Endometrial microvascular endothelial cells (primary cell): ENCODE data around the gene RNASE7. TPM values are rescaled to one million over a fixed set of nuclear protein-coding genes. Genes with fewer than 3 reads are reported as not detected.

Source experiments
- in situ Hi-C: cut with HindIII; loops from 2 replicates; pipeline ENCODE4 v1.10.0; 2017; ENCODE audit warnings: low sequenced_read_pairs, low pct_unique_long_range_greater_than_20kb; ENCODE audit errors: inconsistent ontology term
- total RNA-seq: library from RNA; depleted of rRNA; stranded (reverse); fragments of >200 nt; gene quantifications from one replicate; pipeline ENCODE4 v1.2.3, GENCODE V29; 2015; ENCODE audit errors: inconsistent ontology term

Gene RNASE7
- total RNA-seq, 1 donor from 2014 or later = not detected

GRCh38 chr14:21075719-21076437 lies 33.7 kb downstream of the RNASE7 start:
- in situ Hi-C loops = no loop called here

GRCh38 chr14:21077672-21078071 lies 35.5 kb downstream of the RNASE7 start:
- in situ Hi-C loops = no loop called here

- in situ Hi-C loops = no loop called here
Measured at GRCh38 chr14:21078287-21078686, 36.1 kb downstream of the RNASE7 start.

DNA sequence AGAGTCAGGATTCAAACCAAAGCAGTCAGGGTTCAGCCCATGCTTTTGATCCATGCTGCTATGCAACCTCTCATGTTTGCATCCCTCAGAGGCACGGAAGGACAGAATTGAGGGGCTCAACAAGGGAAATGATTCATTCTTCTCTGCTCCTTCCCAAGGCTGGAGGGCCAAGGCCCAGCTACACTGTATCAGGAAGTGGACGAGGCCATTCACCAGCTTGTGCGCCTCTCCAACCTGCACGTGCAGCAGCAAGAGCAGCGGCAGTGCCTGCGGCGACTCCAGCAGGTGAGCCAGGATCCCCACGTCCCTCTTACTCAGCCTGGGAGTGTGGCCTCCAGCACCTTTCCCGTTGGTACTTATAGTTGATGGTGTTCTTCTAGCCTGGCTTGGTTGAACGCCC lies 36.6 kb downstream of the RNASE7 start:
- in situ Hi-C loops = no loop called here

DNA sequence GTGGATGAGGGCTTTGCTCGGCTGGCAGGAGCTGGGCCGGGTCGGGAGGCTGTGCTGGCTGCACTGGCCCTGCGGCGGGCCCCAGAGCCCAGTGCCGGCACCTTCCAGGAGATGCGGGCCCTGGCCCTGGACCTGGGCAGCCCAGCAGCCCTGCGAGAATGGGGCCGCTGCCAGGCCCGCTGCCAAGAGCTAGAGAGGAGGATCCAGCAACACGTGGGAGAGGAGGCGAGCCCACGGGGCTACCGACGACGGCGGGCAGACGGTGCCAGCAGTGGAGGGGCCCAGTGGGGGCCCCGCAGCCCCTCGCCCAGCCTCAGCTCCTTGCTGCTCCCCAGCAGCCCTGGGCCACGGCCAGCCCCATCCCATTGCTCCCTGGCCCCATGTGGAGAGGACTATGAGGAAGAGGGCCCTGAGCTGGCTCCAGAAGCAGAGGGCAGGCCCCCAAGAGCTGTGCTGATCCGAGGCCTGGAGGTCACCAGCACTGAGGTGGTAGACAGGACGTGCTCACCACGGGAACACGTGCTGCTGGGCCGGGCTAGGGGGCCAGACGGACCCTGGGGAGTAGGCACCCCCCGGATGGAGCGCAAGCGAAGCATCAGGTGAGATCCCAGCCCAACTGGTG lies 39.5 kb downstream of the RNASE7 start:
- in situ Hi-C loops = no loop called here

DNA sequence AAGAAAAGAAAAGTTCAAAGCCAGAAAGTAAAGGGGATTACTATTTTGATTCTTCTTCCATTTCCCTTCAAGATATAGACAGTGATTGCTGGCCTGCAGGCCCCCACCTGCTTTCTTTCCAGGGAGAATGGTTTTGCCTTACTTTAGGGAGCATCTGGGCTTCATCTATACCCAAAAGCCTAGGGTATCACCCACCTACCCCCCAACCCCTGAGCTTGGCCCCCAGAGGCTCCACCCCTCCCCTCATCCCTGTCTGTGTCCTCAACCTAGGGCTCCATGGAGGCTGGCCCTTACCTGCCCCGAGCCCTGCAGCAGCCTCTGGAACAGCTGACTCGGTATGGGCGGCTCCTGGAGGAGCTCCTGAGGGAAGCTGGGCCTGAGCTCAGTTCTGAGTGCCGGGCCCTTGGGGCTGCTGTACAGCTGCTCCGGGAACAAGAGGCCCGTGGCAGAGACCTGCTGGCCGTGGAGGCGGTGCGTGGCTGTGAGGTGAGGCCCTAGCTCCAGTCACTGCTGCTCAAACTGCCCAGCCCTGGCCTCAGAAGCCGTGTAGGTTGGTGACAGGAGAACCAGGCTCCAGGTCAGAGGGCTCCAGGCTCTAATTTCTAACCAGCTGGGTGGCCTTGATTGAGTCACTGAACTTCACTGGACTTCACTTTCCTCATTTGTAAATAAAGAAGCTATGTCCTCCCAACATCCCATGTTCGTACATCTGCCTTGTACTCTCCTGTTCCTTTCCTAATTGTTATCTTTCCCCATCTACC lies 41.6 kb downstream of the RNASE7 start:
- in situ Hi-C loops = no loop called here

- in situ Hi-C loops = no loop called here
Measured at GRCh38 chr14:21084396-21084795, 42.2 kb downstream of the RNASE7 start.

GRCh38 chr14:21084998-21085853 lies 43.1 kb downstream of the RNASE7 start:
- in situ Hi-C loops = no loop called here

- in situ Hi-C loops = no loop called here
Measured at GRCh38 chr14:21086908-21087293, 44.7 kb downstream of the RNASE7 start.

GRCh38 chr14:21087294-21088091 lies 45.3 kb downstream of the RNASE7 start:
- in situ Hi-C loops = no loop called here

DNA sequence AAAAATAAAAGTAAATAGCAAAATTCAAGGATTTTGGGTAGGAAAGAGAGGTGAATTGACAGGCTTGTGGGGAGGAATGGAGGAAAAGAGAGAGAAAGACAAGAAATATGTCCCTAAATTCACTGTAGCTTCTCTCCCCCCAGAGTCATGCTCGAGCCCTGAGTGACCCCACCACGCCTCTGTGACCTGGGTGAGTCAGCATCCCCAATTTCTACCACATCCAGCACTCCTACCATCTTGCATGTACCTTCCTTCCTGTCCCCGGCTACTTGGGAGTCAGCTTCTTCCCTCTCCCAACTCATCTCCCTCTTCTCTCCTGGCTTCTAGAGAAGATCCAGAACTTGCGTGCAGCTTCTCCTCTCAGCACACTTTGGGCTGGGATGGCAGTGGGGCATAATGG lies 46.5 kb downstream of the RNASE7 start:
- in situ Hi-C loops = no loop called here

- in situ Hi-C loops = no loop called here
Measured at GRCh38 chr14:21089271-21089670, 47.1 kb downstream of the RNASE7 start.

GRCh38 chr14:21089877-21090193 lies 47.7 kb downstream of the RNASE7 start:
- in situ Hi-C loops = no loop called here

- in situ Hi-C loops = no loop called here
Measured at GRCh38 chr14:21090194-21090939, 48.2 kb downstream of the RNASE7 start.

GRCh38 chr14:21090940-21091663 lies 48.9 kb downstream of the RNASE7 start:
- in situ Hi-C loops = no loop called here

DNA sequence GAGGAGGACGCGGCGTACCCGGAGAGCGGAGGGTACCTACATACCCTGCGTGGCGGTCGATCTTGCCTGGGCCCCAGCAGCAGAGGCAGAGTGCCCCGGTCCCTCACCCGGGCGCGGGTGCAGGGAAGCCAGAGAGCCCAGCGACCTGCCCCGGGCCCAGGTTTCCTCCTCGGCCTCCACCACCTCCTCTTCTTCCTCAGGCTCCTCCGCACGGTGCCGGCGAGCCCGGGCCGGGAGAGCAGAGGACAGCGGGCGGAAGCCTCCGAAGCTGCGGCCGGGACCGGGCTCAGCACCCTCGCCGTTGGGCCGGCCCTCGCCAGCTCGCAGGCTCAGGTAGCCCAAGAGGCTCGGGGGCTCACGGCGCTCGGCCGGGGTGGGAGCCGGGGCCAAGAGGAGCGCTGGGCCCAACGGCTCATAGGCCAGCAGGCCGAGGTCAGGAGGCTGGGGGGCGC lies 49.7 kb downstream of the RNASE7 start:
- in situ Hi-C loops = no loop called here

DNA sequence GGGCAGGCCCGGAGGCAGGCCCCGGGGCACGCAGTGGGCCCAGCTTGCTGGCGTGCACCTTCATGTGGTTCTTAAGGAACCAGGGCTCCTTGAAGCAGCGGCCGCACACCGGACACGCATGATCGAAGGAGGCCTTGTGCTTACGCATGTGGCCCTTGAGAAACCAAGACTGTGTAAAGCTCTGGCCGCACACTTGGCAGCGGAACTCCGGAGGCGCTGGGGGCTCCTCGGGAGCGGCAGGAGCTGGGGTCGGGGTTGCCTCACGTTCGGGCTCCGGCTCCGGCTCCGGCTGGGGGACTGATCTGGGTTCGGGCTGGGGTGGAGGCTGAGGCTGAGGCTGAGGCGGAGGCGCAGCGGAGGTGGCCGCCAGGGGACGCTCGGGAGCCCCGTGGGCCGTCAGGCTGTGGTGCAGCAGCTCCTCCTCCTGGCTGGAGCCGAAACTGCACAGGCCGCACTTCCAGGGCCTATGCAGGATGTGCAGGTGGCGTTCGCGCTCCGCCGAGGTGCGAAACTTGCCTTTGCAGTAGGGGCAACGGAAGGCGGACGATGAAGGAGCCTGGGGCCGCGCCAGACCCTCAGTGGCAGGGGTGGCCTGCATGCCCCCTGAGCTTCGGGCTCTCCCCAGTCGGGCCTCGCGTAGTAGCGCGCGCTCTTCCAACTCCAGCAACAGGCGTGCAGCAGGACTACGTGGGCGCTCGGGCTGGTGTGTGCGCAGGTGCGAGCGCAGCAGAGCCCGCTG lies 50.3 kb downstream of the RNASE7 start:
- in situ Hi-C loops = no loop called here
